Aorta (tissue), 5 donors: ENCODE results near the gene DQX1. TPM values are rescaled to one million over a fixed set of nuclear protein-coding genes. Genes with fewer than 3 reads are reported as not detected.

Experiments used
- ATAC-seq: fragments of 200-7000 bp; cut with Tn5 transposase; one replicate; pipeline ENCODE4 v1.9.1; 2022; ENCODE audit warnings: moderate library complexity; ENCODE audit not compliant: low FRiP score
- DNase-seq, 2 donors: peaks; one replicate each; pipeline ENCODE4 v3.0.0-alpha.2; 2020
- H3K27ac ChIP-seq, 2 donors: one replicate each; pipeline ENCODE4 v1.5.1; 2013; ENCODE audit warnings: low read length in 2 of 2, mild to moderate bottlenecking in 2 of 2, moderate library complexity in 2 of 2, control low read depth in 1 of 2, inconsistent platforms in 1 of 2, low read depth in 1 of 2
- H3K27me3 ChIP-seq, 2 donors: one replicate each; pipeline ENCODE4 v1.6.1; 2013; ENCODE audit warnings: control low read depth in 1 of 2, low read length in 1 of 2, mild to moderate bottlenecking in 1 of 2, moderate library complexity in 1 of 2; ENCODE audit not compliant: insufficient read depth in 2 of 2, control insufficient read depth in 1 of 2
- H3K36me3 ChIP-seq, 2 donors: one replicate each; pipeline ENCODE4 v1.6.1; 2013; ENCODE audit warnings: control low read depth in 1 of 2, low read length in 1 of 2, mild to moderate bottlenecking in 1 of 2; ENCODE audit not compliant: insufficient read depth in 2 of 2, control insufficient read depth in 1 of 2
- H3K4me1 ChIP-seq, 2 donors: one replicate each; pipeline ENCODE4 v1.6.1; 2013; ENCODE audit warnings: low read length in 2 of 2, control low read depth in 1 of 2, mild to moderate bottlenecking in 1 of 2, moderate library complexity in 1 of 2; ENCODE audit not compliant: insufficient read depth in 2 of 2, control insufficient read depth in 1 of 2
- H3K4me3 ChIP-seq, 2 donors: one replicate each; pipeline ENCODE4 v1.5.1; 2013; ENCODE audit warnings: low read length in 2 of 2, control low read depth in 1 of 2, mild to moderate bottlenecking in 1 of 2
- H3K9me3 ChIP-seq: one replicate; pipeline ENCODE4 v1.6.1; 2013; ENCODE audit warnings: mild to moderate bottlenecking, low read length; ENCODE audit not compliant: control insufficient read depth
- WGBS, 2 donors: extraction: QIAGEN DNeasy Blood & Tissue Kit; methylation state at CpG; one replicate each; pipeline ENCODE4 v1.1.7; 2013; 5-methylcytosine and 5-hydroxymethylcytosine counted together
- intact Hi-C, 2 donors: fragments of 100-400 bp; cut with DNase I; formaldehyde crosslinking; loops; one replicate each; pipeline versions ENCODE4 v1.14.2 to v1.15.0; 2022
- polyA plus RNA-seq, 2 donors: library from polyadenylated mRNA; stranded (reverse); fragments of 200-250 nt; gene quantifications; one replicate each; pipeline ENCODE4 v1.2.3, GENCODE V29; 2013
- total RNA-seq, 2 donors: library from RNA; stranded (reverse); fragmentation: NEBNext Ultra II Directional; extraction: Animal tissue kit (Norgen Biotek cat#: 25700); gene quantifications; one replicate each; pipeline ENCODE4 v1.2.1, GENCODE V29; 2021
- donor health status: healthy with polysubstance abuse.
- donor health status: Bipolar disorder and iron deficiency.
- donor health status: DM: no; HTN: no; CAD: no.
- donor health status: DM: no; HTN: no; CAD: no.
- donor health status: DM: yes; HTN: yes; CAD: no.

DQX1 gene
- total and polyA plus RNA-seq, 4 donors, result 0.24 to 4.1 TPM; not detected in 2

- no peak overlapping the region for H3K27ac ChIP-seq
- intact Hi-C loops, result no loop called here
- H3K9me3 ChIP-seq, result no peaks in the 10 kb centered on the region
- no peaks in the 10 kb centered on the region for H3K27me3 ChIP-seq
- no peak overlapping the region for H3K4me3 ChIP-seq
- no peaks in the 10 kb centered on the region for H3K4me1 ChIP-seq
- ATAC-seq (no peak), DNase-seq (no peak)
- WGBS, 2 donors, result 78 to 89% methylated on average over 6 of the region's 6 CpGs
- no peaks in the 10 kb centered on the region for H3K36me3 ChIP-seq
Observed at GRCh38 chr2:74556831-74557370, 30.9 kb upstream of the DQX1 start.

GRCh38 chr2:74556159-74556558, 30.1 kb upstream of the DQX1 start:
- Histone ChIP-seq H3K4me1 (no peaks in the 10 kb centered on the region), H3K36me3 (no peaks in the 10 kb centered on the region), H3K4me3 (no peak overlapping the region), H3K9me3 (no peaks in the 10 kb centered on the region), H3K27me3 (no peaks in the 10 kb centered on the region), H3K27ac (no peak overlapping the region)
- intact Hi-C loops, result no loop called here
- 90 to 92% methylated on average over 14 of the region's 14 CpGs for WGBS, 2 donors
- ATAC-seq (no peak), DNase-seq (no peak)

- H3K4me1 ChIP-seq, result no peaks in the 10 kb centered on the region
- intact Hi-C loops, result no loop called here
Observed at GRCh38 chr2:74555610-74556103, 29.6 kb upstream of the DQX1 start.

DNA sequence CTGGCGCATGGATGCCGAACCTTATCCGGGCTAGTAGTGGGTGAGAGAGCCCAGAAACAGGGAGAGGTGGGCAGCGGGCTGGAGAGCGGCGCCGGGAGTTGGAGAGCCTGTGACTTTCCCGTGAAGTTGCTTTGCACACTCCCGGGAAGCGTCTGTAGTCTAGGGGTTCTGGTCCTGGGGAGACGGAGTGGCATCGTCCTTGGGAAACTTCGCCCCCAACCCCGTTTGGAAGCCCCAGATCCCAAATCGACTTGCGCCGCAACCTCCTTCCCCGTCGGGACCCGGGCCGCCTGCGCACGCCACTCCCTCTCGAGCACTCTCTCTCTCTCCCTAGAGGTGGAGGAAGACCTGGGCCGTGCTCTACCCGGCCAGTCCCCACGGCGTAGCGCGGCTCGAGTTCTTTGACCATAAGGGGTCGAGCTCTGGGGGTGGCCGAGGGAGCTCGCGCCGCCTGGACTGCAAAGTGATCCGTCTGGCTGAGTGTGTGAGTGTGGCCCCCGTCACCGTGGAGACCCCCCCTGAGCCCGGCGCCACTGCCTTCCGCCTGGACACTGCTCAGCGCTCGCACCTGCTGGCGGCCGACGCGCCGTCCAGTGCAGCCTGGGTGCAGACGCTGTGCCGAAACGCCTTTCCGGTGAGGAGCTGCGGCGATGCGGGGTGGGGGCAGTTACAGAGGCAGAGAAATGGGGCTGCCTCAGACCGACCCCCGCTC, 28.9 kb upstream of the DQX1 start:
- H3K27ac ChIP-seq, result peak overlapping the region in 1 of 2 donors; percentile 4
- peak; percentile 74 to 86 for DNase-seq
- H3K4me1 ChIP-seq, result no peaks in the 10 kb centered on the region
- 6 to 8% methylated on average over 56 to 58 of the region's 58 CpGs for WGBS, 2 donors
- intact Hi-C loops, result loop anchor here in 1 of 2 donors (1.0 kb wide), 1 partner anchor 26 kb away; the partner anchor contains the start of genes AUP1 and HTRA2
- ATAC-seq, result peak; percentile 45
- no peaks in the 10 kb centered on the region for H3K9me3 ChIP-seq
- H3K4me3 ChIP-seq, result peak overlapping the region; percentile 39
- no peaks in the 10 kb centered on the region for H3K36me3 ChIP-seq
- no peaks in the 10 kb centered on the region for H3K27me3 ChIP-seq

More at GRCh38 chr2:74555610-74556103, 29.6 kb upstream of the DQX1 start:
- Histone ChIP-seq H3K27ac (no peak overlapping the region), H3K9me3 (no peaks in the 10 kb centered on the region), H3K27me3 (no peaks in the 10 kb centered on the region), H3K4me3 (no peak overlapping the region), H3K36me3 (no peaks in the 10 kb centered on the region)
- peak in 1 of 2 donors; percentile 62 for DNase-seq
- 85% methylated on average over 17 of the region's 17 CpGs for WGBS, 2 donors
- no peak for ATAC-seq

- Histone ChIP-seq H3K9me3 (no peaks in the 10 kb centered on the region), H3K4me1 (no peaks in the 10 kb centered on the region), H3K27ac (peak within 1 kb of the TSS in 1 of 2 donors; percentile 65), H3K4me3 (peak within 1 kb of the TSS; percentile 39 to 74), H3K36me3 (no peaks in the 10 kb centered on the region), H3K27me3 (no peaks in the 10 kb centered on the region)
- peak; percentile 92 for ATAC-seq
- WGBS, 2 donors, result 0 to 1% methylated on average over 64 to 73 of the region's 73 CpGs
- intact Hi-C loops, result loop anchor here in 1 of 2 donors (1.0 kb wide), 1 partner anchor 25 kb away; the partner anchor contains the start of genes AUP1 and HTRA2
- peak; percentile 95 to 96 for DNase-seq
Observed at GRCh38 chr2:74553892-74554819, 28.1 kb upstream of the DQX1 start, which contains the start of the genes DOK1 and LOXL3. TSS of gene DOK1 (plus strand) at chr2:74554720. CDS start at chr2:74554755, 35 bp downstream. TSS of gene LOXL3 (minus strand) at chr2:74553942. CDS start at chr2:74552634, 1,308 bp downstream.

DNA sequence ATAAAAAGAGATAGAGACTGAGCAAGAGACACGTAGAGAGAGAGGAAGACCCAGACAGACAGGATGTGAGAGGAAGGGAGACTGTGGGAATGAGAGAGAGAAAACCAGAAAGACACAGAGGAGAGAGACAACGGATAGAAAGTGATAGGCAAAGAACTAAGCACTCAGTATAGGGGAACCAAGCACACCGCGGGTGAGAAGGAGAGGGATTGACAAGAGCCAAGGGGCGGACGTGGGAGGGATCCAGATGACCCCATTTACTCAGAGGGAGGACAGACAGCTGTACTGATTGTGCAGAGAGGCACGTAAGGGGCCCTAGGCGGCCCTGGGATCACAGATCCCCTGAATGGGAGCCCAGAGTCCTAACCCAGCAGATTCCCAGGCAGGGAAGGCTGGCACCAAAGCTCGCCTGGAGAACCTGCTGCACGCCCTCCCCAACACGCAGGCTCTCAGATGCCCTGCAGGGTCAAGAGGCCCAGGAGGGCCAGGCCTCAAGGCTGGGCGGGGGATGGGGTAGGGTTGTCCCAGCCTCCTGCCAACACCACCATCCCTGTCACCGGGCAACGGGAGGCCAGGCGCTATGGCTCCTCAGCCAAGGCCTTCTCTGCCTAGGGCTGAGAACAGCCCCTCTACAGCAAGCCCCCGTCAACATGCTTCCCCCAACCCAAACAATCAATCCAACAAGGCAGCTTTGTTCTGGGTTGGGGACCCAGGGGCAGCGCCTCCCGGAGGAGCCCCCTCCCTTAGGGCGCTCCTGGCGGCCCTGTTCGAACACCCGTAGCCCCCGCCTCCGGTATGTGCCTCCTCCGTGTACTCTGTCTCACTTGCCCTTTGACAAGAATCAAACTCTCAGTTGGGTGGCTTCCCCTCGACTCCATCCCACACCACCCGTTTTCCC, 27.1 kb upstream of the DQX1 start:
- Histone ChIP-seq H3K4me3 (peak overlapping the region; percentile 39 to 74), H3K27ac (no peak overlapping the region), H3K36me3 (no peaks in the 10 kb centered on the region), H3K27me3 (no peaks in the 10 kb centered on the region), H3K4me1 (no peaks in the 10 kb centered on the region), H3K9me3 (no peaks in the 10 kb centered on the region)
- WGBS, 2 donors, result 18 to 23% methylated on average over 26 to 27 of the region's 27 CpGs
- DNase-seq (peak in 1 of 2 donors; percentile 61), ATAC-seq (no peak)
- intact Hi-C loops, result no loop called here

DNA sequence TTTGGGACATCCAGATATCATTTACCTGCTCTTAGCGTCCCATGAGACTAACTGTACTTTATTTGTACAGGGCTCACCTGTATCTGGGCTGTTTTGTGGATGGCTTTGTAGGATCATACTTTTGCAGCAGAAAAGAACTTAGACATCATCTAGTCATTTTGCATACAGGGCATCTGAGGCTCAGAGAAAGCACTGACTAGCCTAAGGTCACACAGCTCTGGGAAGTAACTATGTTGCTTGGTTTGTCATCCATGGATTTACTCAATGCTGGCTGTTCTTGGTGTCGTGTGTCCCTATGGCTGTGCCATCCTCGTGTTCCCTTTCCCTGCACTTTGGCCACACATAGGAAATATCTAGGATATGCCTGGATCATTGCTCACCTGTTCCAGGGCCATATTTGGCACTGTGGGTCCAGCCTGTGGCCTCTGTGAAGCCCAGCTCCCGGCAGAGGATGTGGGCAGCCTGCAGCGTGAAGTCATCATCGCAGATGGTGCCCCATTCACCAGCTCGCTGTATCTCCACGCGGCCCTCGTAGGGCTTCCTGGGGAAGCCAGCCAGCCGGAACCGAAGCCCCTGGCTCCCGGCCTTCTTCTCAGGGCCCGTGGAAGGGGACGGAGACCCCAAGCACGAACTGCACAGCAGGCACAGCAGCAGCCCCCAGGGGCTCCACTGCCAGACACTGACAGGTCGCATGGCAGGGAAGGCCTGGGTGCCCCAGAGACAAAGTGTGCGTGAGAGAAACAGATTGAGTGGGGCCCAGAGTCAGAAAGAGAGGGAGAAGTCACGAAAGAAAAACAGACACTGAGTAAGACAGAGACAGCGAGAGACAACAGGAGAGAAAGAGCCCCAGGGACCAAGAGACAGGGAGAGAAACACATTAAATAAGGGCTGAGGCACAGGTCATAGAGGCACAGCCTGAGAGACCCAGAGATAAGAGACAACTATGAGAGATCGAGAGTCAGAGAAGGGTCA, 26.2 kb upstream of the DQX1 start:
- Histone ChIP-seq H3K27me3 (no peaks in the 10 kb centered on the region), H3K9me3 (no peaks in the 10 kb centered on the region), H3K4me3 (no peak overlapping the region), H3K27ac (no peak overlapping the region), H3K36me3 (no peaks in the 10 kb centered on the region), H3K4me1 (no peaks in the 10 kb centered on the region)
- DNase-seq (peak in 1 of 2 donors; percentile 40), ATAC-seq (no peak)
- WGBS, 2 donors, result 89 to 90% methylated on average over 21 of the region's 21 CpGs
- intact Hi-C loops, result no loop called here
